Thyroid gland (tissue), 4 donors: ENCODE results near the gene DCAF8L2.

ENCODE experiments used
- CTCF ChIP-seq, 6 experiments: fragments of 200-600 bp in 3 of 6; fragments of 450-650 bp in 3 of 6; sonication (generic) in 3 of 6; IDR thresholded peaks; one replicate each; pipeline ENCODE4 v1.5.1; 2016 to 2019; ENCODE audit warnings: antibody characterized with exemption in 6 of 6, mild to moderate bottlenecking in 2 of 6, inconsistent platforms in 1 of 6, moderate library complexity in 1 of 6
- POLR2A ChIP-seq, 2 donors: fragments of 450-650 bp; IDR thresholded peaks; one replicate each; pipeline ENCODE4 v1.6.1; 2017; ENCODE audit warnings: antibody characterized with exemption in 2 of 2, mild to moderate bottlenecking in 2 of 2, moderate library complexity in 1 of 2

DNA sequence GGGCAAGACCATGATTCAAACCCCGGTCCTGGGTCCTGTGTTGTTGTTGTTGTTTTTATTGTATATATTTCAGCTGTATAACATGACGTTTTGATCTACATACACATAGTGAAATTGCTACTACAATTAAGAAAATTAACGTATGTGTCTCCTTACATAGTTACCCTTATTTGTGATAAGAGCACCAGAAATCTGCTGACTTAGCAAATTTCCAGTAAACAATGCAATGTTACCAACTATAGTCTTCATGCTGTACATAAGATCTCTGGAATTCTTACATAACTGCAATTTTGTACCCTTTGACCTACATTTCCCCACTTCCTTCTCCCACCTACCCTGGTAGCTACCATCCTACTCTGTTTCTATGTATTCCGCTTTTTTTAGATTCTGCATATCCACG lies 141.8 kb downstream of the DCAF8L2 start:
- no peak for TF ChIP-seq CTCF (IDR thresholded peaks at IDR 0.05)
- TF ChIP-seq POLR2A (IDR thresholded peaks at IDR 0.05) = no peak
